PC-3 (cell line): ENCODE results near the gene LRRC7.

Source experiments
- EZH2 ChIP-seq: fragments of 300-600 bp; sonication (generic); IDR thresholded peaks from one replicate; pipeline ENCODE4 v1.6.1; 2017; ENCODE audit warnings: antibody characterized with exemption, mild to moderate bottlenecking, low read length; ENCODE audit not compliant: unreplicated experiment
- TF ChIP-seq, protein P1 (sequence below): fragments of 300-600 bp; sonication (generic); conservative IDR thresholded peaks from 2 replicates; pipeline ENCODE4 v1.5.1; 2017; ENCODE audit warnings: antibody characterized with exemption, low read depth, mild to moderate bottlenecking, low read length

GRCh38 chr1:69651656-69652055 lies 83.9 kb downstream of the LRRC7 start:
- TF ChIP-seq, protein P1, sequence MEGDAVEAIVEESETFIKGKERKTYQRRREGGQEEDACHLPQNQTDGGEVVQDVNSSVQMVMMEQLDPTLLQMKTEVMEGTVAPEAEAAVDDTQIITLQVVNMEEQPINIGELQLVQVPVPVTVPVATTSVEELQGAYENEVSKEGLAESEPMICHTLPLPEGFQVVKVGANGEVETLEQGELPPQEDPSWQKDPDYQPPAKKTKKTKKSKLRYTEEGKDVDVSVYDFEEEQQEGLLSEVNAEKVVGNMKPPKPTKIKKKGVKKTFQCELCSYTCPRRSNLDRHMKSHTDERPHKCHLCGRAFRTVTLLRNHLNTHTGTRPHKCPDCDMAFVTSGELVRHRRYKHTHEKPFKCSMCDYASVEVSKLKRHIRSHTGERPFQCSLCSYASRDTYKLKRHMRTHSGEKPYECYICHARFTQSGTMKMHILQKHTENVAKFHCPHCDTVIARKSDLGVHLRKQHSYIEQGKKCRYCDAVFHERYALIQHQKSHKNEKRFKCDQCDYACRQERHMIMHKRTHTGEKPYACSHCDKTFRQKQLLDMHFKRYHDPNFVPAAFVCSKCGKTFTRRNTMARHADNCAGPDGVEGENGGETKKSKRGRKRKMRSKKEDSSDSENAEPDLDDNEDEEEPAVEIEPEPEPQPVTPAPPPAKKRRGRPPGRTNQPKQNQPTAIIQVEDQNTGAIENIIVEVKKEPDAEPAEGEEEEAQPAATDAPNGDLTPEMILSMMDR: no peak
- no peak for TF ChIP-seq EZH2
